HG03066 (cell line): ENCODE measurements around the gene GBX1.
A peak's percentile ranks its signal among the peaks of the same experiment; 100 is the strongest.

ENCODE experiments used
- ATAC-seq: cut with Tn5 transposase; IDR thresholded peaks from one replicate; pipeline ENCODE4 v1.9.1; 2021; ENCODE audit warnings: low read depth; ENCODE audit not compliant: unreplicated experiment

The GBX1 gene

DNA sequence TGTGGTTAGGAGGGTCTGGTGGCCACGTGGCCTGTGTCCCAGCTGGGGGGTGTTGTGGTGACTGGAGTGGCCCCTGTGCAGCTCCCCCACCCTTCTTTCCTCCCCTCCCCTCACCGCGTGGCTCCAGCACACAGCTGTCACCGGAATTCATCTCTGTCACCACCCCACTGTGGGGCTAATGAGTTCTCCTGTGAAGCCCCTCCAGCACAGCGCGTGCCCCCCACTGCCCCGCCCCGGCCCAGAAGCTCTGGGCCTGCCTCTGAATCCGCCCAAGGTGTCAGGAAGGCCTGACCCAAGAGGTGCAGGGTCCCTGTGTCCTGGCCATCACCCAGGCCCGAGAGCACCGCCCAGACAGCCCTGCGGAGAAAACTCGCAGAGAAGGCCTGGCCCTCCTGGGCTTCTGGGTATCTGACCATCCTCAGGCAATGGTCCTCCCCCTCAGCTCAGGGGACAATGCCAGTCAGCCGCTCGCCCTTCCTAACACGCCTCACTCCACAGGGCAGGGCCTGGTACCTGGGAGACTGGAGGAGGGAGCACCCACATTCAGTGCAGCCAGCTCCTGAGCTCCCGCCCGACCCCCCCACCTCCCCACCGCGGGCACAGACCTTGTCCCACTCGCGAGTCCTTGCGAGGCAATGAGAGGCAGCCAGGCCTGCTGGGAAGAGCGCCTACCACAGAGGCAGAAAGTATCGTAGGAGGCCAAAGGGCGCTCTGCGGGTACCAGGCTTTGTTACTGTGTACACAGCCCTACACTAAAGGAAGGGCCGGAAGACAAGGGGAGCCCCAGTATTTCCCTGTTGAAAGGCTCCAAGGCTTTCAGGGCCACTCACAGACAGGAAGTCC is 38.2 kb downstream of the GBX1 start:
- ATAC-seq = no peak

DNA sequence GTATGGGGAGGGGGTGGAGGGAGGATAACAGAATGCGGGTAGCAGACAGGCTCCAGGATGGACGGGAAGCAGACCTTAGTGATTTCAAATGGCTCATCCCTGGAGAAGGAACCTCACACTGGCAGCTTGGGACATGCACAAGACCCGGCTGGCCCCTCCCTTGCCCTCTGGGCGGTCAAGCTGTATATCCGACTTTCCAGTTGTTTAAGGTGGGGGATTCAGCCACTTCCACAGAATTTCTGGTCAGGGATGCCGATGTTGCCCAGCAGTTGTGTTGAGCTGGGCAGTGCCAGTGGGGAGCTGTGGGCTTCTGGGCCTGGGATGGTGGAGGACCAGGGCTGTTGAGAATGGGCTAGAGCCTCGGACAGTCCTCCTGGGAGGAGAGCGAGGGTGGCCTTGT is 38.8 kb downstream of the GBX1 start:
- ATAC-seq = no peak

DNA sequence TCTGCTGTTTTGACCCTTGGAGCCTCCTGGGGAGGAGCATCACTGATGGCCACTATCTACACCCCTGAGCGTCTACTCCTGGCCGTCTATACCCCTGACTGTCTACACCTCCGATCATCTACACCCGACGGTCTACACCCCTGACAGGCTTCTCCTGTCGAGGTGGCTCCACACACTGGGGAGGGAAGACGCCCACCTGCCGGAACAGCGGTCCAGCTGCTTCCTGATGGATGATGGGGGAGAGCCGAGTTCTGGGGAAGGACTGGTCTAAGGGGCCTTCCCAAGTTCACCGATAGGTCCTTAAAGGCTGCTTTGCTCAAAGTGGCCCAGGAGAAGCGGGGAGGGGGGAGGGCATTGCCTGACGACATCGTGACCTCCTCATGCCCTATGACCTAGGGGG is 39.4 kb downstream of the GBX1 start:
- ATAC-seq = no peak

DNA sequence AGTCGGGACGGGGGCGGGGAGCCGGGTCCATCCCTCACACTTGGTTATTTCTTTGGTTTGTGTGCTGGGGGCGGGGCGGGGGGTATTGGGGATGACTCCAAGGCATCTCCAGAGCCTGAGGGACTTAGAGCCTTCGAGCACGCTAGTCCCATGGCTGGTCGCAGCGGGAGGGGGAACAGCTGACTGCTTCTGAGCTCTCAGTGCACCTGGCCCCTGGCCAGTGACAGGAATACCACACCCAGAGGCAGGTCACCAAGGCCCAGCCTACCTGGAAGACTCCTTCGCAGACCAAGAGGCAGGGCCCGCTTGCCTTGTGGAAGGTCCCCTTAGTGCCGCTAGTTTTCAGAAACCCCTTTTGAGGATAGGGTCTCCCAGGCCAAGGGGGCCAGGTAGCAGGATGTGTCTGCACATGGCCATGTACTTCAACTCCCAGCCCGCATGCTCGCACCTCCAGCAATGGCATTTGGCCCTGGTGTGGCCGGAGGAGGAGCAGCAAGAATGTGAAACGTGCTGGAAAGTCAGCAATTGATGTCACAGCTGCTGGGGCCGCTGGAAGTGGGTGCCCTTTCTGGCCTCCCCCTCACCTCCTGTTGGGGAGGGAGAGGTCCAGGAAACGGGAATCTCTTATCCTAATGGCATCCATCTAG is 40.9 kb downstream of the GBX1 start:
- ATAC-seq = no peak

DNA sequence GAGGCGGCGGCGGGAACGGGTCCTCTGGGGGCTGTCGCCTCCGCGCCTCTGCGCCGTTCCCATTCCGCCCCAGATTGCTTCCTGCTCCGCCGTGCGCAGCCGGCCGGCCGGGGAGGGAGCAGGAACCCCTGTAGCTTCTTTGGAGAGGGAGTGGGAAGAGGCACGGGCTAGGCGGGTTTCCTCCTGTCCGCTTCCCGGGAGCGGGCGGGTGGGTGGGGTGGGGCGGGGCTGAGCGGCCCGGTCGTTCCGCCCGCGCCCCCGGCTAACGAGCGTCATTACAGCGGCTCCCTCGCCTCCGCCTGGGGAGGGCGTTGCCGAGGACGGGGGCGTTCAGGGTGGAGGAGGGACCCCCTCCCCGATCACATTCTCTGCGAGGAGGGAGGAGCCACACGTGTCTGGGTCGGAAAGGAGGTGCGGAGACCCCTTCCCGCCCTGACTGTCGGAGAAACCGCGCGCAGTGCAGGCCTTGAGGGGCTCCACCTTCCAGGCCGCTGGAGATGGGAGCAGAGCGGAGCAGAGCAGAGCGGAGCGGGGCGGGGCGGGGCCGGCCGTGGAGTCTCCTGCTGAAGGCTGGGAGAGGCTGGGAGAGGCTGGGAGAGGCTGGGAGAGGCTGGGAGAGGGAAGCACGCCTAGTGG is 41.5 kb downstream of the GBX1 start:
- ATAC-seq = no peak

DNA sequence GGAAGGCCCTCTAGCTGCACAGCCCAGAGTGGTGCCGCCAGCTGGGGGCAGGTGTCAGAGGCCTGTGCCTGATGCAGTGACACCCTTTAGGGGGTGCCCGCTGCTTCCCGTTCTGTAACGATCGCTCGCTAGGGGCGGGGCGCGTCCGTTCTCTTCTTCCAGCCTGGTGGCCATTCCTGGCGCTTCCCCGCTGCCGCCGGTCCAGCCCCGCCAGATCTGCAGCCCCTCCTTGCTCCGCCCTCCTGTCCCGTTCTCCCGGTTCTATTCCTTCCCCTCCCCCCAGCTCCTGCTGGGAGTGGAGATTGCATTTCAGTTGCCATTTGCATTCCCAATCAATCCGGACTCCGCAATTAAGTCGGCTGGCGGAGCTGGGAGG is 42.0 kb downstream of the GBX1 start:
- ATAC-seq = no peak

DNA sequence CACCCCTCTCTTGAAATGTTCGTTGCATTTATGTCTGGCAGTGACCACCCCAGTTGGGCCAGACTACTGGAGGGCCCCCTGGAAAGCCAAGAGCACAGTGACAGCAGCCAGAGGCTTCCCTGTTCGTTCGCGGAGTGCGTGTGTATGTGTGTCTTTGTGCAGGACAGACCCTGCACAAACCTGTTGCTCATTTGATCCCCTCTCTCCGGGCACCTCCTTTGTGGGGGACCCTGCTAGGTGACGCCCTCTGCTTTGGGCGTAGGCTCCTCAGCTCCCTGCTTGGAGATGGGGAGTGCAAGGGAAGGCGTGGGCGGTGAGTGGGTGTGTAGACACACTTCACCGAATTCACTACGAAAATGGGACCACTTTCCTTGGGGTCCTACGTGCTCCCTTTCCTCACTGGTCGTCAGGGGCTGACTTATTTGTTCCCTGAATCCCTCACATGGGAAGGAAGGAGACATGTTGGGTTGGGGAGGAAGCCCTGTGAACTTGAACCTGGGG is 42.5 kb downstream of the GBX1 start:
- ATAC-seq = no peak

DNA sequence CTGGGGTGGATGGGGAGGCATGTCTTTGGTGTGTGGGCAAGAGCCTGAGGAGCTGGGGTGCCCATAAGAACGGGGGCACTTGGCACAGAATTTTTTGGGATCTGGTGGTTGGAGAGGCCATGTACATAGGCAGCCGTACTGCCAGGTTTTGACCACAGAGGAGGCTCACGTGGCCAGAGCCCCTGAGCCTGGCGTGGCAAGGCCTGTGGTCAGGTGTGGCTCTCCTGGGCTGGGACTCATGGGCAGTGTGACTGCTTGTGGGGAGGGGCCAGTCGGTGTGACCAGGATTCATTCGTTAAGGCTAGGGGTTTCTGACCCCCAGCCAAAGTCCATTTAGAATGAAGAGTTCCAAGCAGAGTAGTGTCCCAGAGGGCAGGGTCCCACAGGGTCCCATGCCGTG is 43.0 kb downstream of the GBX1 start:
- ATAC-seq = no peak

DNA sequence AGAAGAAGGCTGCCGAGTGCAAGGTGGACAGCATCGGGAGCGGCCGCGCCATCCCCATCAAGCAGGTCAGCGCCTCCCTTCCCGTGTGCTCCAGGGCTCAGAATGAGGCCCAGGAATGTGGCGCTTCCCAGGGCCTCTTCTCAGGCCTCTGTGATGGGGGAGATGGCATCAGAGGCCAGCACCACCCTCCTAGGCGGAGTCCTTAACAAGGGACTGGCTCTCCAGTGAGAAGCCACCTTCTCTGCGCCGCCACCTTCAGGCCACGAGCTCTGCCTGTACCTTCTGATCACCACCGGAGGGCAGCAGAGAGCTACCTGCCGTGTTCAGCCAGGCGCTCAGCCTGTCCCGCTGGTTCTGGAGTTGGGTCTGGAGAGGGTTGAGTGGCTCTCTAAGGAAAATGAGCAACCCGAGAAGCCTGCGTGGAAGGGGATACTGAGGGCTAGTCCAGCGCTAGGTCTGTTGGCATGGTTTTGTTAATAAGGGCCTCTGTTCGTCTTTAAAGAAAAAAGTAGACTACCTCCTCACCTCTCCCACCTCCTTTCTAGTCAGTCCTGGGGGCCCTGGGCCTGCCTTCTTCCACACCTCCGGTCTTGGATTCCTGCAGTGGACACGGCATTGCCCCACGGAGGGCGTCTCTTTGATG is 43.6 kb downstream of the GBX1 start:
- ATAC-seq = peak; percentile 92

DNA sequence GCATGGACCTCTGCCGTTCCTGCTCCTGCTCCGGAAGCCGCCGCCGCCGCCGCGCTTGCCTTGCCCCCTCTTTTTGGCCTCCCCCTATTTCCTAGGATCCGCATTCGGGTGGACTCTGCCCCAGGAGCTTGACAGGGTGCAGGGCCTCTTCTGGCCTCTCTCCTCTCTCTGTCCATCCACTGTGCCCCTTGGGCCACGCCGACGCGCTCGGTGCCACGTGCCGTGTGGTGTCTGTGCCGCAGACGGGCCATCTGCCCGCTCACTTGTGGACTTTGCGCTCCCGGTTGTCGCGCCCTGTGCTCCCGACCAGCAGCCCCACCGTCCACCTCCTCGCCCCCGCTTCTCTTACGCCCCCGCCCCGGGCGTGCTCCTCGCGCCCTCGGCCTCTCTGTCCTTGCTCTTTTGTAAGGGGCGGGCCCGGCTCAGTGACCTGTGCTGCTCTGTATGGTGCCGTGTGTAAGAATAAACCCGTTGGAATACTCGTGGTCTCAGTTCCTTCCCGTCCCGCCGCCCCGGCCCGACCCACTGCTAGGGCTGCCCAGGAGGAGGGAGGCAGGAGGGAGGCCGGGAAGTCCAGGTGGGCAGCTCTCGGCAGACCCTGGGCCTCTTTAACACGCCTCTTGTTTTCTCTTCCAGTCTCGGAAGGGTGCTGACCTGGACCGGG is 44.2 kb downstream of the GBX1 start:
- ATAC-seq = no peak

DNA sequence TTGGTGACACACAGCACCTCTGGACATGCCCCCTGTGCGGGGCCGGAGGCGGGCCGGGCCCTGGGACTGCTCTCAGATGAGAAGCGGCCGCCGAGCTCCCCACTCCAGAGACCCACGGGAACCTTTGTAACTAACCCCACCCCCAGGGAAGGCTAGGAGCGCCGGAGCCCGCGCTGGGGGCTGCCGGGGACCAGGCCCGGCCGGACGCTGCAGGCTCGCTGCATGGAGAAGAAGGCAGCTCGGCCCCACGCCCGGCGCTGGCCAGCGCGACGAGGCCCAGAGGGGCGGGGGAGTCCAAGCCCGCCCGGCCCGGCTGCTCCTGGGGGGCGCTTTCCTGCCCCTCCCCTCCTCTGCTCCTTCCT is 44.7 kb downstream of the GBX1 start:
- no peak for ATAC-seq

DNA sequence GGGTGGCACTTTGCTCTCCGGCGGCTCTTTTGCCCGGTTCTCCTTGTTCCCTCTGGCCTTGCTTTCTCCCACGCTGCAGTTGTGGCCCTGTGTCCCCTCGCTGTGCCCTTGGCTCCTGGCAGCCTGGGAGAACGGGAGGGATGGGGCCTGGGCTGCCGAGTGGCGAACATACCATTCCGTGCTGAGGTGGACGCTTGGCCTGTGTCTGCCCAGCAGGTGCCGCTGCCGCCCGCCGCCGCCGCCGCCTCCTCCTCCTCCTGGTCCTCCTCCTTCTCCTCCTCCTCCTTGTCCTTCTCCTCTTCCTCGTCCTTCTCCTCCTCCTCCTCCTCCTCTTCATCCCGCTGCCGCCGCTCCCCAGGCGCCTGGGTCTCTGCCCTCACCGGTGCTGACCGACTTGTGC is 45.2 kb downstream of the GBX1 start:
- no peak for ATAC-seq

DNA sequence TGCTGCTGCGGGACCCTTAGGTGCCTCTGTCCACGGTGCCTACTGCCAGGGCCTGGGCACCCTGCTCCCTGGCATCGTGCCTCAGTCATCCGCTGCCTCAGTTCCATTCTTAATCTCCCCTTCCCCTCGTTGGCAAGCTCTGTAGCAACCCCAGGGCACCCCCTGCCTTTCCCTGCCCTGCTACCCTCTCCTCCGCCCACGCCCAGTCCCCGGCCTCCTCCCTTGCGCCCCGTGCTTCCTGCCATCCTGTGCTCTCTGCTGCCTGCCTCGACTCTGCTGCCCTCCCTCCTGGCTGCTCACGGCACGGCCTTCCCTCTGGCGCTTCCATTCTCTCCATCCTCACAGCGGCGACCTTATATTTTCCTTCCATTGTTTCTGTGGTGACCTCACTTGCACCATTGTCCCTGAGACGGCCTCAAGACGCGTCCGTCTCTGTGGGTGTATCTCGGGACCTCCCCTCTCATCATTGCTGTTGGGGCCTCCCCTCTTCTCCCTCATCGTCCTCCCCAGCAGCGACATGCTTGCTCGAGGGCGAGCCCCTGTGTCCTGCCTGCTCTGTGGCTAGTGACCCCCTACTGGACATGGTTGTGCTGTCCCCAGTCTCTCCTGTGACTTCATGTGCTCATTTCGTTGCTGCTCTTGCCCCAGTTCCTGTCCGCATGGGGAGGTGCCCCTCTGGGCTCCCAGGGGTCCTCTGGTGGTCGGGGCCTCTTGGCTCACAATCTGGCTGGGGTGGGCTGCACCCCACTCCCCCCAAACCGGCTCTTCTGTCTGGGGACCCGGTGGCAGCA is 45.9 kb downstream of the GBX1 start:
- ATAC-seq = no peak

DNA sequence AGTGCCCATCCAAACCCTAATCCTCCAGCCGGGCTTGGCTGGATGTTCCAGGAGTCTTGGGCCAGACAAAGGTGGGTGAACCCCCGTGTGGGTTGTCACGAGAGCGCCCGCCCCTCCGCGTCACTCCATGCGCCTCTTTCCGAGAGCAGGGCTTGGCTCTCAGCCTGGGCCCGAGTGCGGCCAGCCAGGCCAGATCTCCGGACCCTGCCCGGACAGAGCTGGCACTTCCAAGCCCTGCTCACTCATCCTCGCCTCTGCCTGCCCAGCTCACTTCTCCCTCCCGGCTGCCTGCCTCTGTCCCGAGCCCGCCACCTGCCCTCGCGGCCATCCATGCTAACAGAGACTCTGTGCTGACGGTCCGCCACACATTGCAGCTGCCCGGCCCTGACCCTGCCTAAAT is 46.6 kb downstream of the GBX1 start:
- ATAC-seq = no peak

DNA sequence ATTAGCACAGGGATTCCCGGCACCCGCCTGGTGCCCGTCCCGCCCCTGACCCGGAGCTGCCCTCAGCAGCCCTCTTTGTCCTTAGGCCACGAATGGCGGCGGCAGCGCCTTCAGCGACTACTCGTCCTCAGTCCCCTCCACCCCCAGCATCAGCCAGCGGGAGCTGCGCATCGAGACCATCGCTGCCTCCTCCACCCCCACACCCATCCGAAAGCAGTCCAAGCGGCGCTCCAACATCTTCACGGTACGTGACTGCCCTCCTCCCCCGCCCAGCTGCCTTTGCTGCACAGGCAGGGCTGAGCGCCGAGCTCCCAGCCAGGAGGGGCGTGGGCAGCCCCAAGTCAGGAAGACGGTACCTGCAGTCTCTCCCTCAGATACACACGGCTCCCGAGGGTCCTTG is 47.6 kb downstream of the GBX1 start:
- no peak for ATAC-seq

DNA sequence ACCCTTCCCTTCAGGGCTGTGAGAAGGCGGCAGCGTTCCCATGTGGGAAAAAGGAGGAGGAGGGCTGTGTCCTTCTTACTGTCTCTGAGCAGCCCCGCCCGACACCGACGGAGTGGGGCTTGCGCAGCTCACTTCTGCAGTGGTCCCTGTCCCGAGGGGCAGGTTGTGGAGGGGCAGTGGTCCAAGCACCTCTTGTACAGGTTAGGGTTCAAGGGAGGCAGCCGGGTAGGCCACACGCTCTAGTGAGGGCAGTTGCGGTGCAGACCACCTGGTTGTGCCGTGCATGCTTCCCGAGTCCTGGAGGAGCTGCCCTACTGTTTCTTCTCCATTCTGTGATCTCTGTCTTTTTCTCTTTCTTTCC is 48.5 kb downstream of the GBX1 start:
- no peak for ATAC-seq

DNA sequence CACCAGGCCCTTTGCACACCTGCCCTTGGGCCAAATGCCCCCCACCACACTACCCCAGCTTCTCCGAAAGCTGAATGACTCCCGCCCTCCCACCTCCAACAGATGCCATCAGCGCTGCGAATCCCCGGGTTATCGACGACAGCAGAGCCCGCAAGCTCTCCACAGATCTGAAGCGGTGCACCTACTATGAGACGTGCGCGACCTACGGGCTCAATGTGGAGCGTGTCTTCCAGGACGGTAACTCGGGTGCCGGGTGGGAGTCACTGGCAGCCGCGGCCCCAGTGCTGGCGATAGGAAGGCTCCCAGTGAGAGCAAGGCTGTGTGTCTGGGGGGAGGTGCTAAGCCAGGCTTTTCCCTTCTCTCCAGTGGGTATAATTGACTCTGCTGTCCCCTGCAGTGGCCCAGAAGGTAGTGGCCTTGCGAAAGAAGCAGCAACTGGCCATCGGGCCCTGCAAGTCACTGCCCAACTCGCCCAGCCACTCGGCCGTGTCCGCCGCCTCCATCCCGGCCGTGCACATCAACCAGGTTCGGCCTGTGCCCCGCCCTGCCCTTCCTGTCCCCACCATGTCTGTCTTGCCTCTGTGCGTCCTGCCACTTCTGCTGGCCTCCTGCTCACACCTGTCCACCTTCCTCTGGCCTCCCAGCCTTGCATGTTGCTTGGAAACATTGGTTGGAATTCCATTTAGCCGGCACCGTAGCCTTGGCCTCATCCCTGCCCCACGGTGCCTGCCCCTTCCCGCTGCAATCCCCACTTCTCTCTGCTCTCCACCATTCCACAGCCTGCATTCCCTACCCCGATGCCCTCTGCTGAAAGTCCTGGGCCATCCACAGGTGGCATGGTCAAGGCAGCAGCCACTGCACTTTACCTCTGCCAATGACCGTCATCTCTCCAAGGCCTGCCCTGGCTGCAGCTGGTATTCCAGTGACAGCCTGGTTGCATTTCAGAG is 49.1 kb downstream of the GBX1 start:
- no peak for ATAC-seq

DNA sequence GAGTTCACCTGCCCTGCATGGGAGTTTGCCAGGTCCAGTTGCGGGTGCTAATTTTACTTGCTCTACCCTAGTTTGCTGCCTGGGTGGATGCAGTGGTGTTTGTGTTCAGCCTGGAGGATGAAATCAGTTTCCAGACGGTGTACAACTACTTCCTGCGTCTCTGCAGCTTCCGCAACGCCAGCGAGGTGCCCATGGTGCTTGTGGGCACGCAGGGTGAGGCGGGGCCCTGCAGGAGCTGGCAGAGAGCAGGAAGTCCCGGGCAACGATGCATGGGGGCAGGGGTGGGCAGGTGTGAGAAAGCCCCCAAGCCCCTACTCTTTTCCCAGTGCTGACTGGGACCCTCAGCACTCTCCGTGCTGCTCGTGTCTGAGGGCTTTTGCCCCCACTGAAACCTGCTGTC is 49.9 kb downstream of the GBX1 start:
- ATAC-seq = no peak
